IPS-NIHi11 (cell line): ENCODE data around the gene RGPD5.
"Not testable (repeated sequence)": the region's sequence is repeated elsewhere in the genome, so short reads cannot be mapped to it uniquely, and the experiment has no call there.

Experiments used
- DNase-seq: peaks from one replicate; pipeline ENCODE4 v3.0.0; 2012; ENCODE audit warnings: mixed read lengths, low spot score

The RGPD5 gene

DNA sequence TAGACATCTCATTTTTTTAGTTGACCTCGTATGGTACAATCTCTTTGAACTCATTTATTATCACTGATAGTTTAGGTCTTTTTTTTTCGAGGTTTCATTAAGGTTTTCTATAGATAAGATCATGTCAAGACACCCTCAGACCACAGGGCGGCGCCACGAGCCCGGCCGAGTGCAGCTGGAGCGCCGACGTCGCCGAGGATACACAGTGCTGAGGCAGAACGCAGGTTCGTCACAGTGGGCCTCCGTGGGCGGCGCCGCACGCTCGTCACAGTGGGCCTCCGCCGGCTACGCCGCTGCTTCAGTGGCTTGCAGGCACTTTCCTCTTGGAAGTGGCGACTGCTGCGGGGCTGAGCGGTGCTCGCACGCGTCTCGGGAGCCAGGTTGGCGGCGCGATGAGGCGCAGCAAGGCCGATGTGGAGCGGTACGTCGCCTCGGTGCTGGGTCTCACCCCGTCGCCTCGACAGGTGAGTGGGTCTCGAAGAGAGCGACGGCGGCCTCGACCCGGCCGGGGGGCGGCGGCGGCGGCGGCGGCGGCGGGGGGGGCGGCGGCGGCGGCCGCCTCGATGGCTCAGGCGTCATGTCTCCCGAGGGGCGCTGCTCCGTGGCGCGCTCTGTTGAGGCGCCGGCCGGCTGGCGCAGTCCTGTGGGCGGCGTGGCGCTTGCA lies at the start of gene RGPD5:
RGPD5 (plus strand) TSS at position 232 of the 664 bp plus-strand sequence; CDS start at position 393, 161 bp downstream.
- DNase-seq = not testable (repeated sequence)

DNA sequence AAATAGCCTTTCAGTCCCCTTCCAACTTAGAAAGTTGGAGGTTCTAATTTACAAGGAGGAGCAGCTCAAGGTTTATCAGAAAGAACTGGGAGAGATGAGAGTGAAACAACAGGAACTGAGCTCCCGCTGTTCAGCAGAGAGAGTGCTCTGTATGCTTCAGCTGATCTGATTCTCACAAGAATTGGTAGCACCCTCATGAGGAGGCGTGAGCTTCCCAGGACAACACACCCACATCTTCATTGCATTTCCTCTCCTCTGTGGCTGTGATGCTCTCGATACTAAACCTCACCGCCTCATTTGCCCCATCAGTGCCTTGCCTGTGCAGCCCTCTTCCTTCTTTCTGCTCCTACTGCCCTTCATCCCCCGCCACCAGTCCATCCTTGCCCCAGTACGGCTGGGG lies 42.5 kb upstream of the RGPD5 start:
- not testable (repeated sequence) for DNase-seq

DNA sequence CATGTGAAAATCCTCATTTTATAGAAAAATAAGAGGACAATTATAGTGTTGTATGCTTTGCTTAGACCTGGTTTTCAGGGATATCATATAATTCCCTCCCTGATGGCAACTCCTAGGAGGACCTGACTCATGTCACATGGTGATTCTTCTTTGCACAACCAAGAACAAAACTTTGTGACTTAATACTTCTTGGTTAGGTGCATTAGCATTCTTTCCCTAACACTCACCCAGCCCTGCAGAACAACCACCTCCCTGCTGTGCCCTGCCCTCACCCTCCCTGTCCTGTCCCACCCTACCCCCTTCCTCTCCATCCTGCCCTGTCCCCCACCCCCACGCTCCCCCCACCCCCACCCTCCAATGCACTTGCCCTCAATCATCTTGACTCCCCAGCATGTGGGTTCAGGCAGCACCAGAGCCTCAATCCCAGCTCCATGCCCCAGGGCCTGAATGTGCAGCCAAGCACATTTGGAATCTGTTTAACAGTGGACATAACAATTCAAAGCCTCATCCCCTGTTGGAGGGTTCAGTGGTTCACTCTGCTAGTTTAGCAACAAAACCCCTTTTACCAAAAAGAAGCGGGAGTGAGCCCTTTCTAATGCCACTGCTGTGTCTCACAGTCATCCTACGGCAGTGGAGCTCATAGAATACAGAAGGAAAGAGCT lies 36.8 kb upstream of the RGPD5 start:
- DNase-seq = not testable (repeated sequence)

- not testable (repeated sequence) for DNase-seq
Observed at GRCh38 chr2:109760265-109761042, 33.7 kb upstream of the RGPD5 start.

DNA sequence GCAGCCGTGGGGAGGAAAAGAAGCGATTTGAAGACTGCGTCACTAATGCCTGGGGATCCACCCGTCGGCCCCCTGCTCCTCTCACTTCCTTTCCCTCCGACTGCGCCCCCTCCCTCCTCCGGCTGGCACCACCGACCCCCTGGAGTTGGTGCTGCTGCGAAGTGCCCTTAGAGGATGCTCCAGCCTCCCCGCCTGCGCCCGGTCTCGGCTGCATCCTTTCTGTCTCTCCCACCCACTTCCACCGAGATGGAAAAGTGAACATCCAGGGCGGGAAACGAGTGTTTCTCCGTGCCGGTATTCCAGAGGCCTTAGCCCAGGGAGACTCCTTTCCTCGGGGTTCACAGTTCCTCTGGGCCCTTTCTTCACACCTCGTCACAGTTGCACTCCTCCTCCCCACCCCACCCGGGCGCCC lies 33.1 kb upstream of the RGPD5 start:
- DNase-seq = not testable (repeated sequence)

DNA sequence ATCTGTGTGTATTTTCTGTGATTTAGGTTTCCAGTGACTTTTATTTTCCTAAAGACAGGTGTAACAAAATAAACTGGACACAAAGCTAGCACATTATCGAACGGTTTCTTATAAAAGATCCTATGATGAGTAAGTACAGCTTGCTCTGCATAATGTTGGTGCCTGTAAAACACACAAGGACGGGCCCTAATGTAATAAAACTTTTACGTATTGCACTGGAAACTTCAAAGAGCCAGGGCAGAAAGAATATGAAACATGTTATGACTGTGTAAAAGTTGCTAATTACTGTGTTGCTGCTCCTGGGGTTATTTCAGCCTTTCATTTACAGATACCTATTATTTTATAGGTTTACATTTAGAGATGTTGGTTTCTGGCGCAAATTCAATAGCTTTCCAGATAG lies 32.1 kb upstream of the RGPD5 start:
- not testable (repeated sequence) for DNase-seq

- not testable (repeated sequence) for DNase-seq
Observed at GRCh38 chr2:109766074-109766473, 28.0 kb upstream of the RGPD5 start.

DNA sequence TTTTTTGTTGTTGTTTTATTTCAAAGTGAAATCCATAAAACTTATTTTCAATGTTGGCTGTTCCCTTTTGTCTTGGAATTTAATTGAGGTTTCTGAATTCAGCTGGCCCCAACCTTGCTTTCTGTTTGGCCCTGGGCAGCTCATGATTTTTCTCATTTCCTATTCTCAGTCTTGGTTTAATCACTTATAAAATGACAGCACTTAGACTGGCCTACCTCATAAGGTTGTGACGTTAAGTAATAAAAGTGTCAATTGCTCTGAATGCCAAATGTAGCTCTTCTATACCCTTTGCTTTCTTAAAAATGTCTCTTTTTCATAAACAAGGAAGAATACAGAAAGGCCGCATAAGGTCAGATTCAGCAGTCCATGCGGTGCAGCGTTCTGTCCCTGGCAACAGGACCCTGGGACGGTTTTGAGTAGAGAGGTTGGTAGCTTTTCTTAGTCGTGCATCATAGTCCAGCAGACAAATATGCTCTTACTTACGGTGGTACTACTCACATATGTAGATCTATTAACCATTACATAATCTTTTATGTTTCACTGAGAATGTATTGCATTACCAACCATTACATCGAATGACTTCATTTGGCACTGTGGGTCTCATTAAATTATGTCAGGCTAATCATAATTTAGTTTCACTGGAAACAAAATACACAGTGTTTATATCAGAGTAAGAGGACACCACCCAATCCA lies 27.1 kb upstream of the RGPD5 start:
- DNase-seq = not testable (repeated sequence)

DNA sequence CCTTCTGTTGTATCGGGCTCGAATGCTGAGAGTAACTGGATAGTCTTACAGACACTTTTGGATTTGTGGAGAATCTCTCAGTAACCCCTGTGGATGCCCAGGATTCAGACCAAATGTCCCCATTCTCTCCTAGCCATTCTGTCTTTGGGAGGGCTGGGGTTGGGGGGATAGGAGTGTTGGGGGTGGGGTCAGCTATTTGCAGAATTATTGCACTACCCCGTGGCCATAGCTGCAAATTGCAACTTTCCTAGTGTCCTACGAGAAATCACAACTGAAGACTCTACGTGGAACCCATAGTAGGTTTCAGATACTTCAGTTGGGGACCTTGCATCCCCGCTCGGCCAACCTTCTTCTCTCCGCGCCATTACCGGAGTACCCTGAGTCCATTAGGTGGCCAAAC lies 25.2 kb upstream of the RGPD5 start:
- DNase-seq = not testable (repeated sequence)

- not testable (repeated sequence) for DNase-seq
Observed at GRCh38 chr2:109779118-109779517, 15.0 kb upstream of the RGPD5 start.

- DNase-seq = not testable (repeated sequence)
Observed at GRCh38 chr2:109781147-109781816, 12.8 kb upstream of the RGPD5 start.

DNA sequence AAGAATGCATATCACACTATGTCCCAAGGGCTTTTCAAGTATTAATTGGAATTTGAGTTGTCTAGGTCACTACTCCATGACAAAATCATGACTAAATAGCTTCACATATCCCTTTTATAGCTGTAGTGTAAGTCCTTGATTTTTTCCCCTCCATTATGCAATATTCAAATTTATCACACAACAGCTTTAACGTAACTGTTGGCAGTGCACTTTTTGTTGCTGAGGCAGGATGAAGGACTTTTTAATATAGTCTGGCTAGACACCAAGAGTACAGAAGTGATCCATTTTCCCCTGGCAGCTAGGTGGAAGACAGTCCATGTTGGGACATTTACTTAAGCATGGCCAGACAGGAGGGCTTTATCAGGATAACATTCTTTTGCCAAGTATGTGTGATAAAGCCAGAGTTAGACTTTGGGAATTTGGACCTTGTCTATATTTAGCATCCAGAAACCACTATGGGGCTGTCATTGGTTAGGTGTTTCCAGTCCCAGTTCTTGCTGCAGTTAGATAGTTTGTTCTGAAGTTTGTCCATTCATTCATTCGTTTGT lies 11.6 kb upstream of the RGPD5 start:
- DNase-seq = not testable (repeated sequence)

DNA sequence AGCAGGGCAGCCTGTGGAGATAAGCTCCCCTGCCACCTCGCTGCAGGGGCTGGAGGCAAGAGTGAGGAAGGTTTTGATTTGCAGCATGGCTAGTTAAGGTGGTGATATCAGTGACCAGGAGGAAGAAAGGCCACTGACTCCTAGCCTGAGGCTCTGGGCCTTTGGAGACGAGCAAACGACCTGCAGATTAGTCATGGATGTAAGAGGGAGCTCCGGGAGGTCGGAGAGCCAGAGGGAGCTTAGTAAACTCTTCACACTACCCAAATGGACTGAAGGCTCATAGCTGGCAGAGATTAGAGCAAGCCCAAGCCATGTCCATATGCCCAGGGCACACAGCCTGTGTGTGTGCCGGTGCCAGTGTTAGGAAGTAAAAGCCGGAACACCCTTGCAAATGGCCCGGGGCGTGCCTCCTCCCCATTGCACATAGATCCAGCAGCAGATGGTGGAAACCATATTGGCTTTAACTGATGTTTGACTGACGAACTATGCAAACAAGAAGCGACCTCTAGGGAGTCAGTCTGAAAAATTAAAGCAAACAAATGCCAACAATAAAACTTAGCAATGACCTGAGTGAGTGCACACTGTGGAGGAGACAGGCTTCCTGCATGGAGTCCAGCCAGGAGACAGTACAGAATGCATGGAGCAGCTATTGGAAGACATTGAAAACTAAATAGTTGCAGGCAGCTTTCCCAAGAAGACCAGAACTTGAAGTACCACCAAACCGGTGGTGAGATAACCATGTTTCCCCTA lies 2.4 kb upstream of the RGPD5 start:
- DNase-seq = not testable (repeated sequence)

- not testable (repeated sequence) for DNase-seq
Observed at GRCh38 chr2:109792659-109793058, 1.4 kb upstream of the RGPD5 start.

- not testable (repeated sequence) for DNase-seq
Observed at GRCh38 chr2:109871129-109871751, 77.1 kb downstream of the RGPD5 start.

DNA sequence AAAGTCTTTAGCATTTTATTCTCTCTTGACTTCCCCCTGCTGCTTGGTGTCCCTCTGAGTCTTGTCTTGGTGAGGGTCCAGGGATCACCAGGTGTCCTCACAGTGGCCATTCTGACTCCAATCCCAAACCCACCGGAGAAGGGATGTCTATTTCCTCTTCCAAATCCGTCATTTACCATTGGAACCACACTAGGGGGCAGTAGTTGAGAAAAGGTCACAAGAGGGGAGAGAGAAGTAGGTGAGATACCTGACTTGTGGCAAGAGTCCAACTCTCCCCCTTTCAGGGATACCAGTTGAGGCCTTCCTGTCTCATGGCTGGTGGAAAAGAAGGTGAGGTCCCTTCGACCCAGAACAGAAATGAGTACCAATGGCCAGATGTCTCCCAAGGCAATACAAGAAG lies 82.5 kb downstream of the RGPD5 start:
- not testable (repeated sequence) for DNase-seq

DNA sequence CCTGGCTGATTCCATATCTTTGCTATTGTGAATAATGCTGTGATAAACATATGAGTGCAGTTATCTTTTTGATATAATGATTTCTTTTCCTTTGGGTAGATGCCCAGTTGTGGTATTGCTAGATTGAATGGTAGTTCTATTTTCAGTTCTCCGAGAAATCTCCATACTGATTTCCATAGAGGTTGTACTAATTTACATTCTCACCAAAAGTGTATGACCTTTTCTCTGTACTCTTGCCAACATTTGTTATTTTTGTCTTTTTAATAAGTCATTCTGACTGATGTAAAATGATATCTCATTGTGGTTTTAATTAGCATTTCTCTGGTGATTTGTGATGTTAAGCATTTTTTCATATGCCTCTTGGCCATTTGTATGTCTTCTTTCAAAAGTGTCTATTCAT lies 88.0 kb downstream of the RGPD5 start:
- not testable (repeated sequence) for DNase-seq

DNA sequence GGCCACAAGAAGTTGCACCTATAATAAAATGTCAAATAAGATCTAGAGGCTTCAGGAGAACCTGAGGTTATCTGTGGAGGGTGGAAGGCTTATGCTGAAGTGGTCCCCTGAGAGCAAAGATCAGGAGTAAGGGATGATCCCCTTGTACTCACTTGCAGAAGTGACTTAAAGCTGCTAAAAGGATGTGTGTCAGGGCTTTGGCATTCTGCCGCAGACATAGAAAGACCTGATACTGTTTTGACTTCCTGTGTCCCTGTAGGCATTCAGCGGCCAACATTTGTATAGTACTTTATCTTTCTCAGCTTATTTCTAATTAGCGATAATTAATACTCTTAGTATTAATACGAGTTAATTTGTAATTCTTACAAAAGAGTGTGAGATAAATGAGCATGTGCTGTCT lies 94.3 kb downstream of the RGPD5 start:
- DNase-seq = not testable (repeated sequence)

DNA sequence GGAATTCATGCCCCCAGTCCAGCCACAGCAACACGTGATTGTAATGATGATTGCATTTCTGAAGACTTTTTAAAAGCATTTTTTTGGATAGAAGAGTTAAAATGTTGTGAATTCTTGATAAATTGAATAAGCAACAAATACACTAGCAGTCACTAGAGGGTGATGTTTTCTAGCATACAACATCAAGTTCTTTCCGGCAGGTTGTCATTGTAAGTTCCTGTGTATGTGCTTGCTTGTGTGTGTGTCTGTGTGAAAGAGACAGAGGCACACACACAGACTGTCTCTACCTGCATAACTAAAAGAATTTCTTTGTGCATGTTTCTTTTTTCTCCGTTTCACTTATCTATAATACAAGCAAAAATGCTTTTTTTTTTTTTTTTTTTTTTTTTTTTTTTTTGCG lies 95.8 kb downstream of the RGPD5 start:
- DNase-seq = not testable (repeated sequence)

DNA sequence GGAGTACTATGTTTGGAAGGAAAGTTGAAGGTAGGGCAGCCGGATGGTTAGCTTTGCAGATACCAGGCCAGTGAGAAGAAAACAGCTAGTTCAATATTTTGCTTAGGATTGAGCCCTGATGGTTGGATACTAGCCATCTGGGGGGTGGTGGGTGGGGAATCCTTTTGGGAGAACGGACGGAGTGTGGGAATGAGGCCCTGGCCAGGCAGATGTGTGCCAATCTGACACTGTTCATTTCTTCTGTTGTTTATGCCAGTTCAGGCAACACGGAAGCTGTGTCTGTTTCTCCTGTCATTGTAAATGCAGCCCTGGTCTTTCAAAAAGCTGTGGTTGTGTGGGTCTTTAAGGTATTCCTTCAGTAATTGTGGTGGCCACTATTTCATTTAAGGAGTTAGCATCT lies 96.9 kb downstream of the RGPD5 start:
- DNase-seq = not testable (repeated sequence)
